T-helper 9 cell (primary cell): ENCODE data around the gene SPINT2.
A peak's percentile ranks its signal among the peaks of the same experiment; 100 is the strongest.
"Not testable (repeated sequence)": the region's sequence is repeated elsewhere in the genome, so short reads cannot be mapped to it uniquely, and the experiment has no call there.

Experiments used
- DNase-seq: peaks from one replicate; pipeline ENCODE4 v3.0.0-alpha.2; 2020
- total RNA-seq, 2 donors: gene quantifications; one replicate each; lab custom pipeline; 2026; lab: John Stamatoyannopoulos, UW

The SPINT2 gene, protein sequence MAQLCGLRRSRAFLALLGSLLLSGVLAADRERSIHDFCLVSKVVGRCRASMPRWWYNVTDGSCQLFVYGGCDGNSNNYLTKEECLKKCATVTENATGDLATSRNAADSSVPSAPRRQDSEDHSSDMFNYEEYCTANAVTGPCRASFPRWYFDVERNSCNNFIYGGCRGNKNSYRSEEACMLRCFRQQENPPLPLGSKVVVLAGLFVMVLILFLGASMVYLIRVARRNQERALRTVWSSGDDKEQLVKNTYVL
- 10.1 to 20.4 reads per million in 2 donors for total RNA-seq

GRCh38 chr19:38264486-38265212 lies at the start of gene SPINT2:
Gene SPINT2 (plus strand): TSS chr19:38264573. CDS start chr19:38264893, 320 bp downstream.
- DNase-seq, result peak; percentile 21

GRCh38 chr19:38216785-38217641 lies 47.4 kb upstream of the SPINT2 start:
- no peak for DNase-seq

GRCh38 chr19:38218204-38218603 lies 46.2 kb upstream of the SPINT2 start:
- DNase-seq, result no peak

DNA sequence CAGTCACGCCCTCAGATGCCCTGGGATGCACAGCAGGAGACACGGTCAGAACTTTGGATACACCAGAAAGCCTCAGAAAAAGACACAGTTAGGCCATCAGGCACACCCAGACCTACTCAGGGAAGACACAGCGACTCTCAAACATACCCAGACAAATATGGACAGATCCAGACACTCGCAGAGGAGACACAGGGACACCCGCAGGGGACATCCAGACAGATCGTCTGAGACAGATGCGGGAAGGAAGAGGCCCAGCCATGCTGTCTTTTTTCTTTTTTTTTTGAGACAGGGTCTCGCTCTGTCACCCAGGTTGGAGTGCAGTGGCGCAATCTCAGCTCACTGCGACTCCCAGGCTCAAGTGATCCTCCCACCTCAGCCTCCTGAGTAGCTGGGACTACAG lies 45.2 kb upstream of the SPINT2 start:
- DNase-seq, result no peak

- no peak for DNase-seq
These were observed 43.0 kb upstream of the SPINT2 start for GRCh38 chr19:38221421-38221820.

DNA sequence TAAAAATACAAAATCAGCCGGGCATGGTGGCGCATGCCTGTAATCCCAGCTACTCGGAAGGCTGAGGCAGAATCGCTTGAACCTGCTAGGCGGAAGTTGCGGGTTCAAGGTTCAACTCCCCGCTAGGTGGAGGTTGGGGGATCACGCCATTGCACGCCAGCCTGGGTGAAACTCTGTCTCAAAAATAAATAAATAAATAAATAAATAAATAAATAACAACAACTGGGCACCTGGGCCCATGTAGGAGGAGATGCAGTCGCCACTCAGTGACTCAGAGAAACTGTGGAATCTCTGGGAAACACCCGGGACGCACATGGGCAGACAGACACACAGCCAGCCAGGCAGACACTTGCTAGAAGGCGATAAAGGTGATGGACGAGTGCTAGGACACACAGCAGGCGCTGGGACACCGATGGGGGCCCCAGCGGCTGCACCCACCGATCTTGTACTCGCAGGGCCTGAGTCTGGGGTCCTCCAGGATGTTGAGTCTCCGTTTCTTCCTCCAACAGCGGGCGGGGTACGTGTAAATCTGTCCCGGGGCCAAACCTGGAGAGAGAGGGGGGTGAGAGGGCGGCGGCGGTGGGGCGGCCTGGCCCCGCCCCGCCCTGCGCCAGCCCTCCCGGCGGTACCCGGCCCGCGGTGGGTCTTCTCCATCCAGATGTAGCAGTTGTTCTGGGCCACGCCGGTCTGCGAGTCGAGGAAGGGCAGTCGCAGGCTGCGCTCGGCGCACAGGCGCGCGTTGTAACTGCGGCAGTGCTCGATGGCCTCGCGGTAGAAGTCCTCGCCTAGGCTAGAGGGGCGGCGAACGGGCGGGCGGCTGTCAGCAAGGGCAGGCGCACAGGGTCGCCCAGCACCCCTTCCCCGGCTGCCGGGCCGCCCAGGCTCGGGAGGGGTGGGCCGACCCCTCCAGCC lies 42.2 kb upstream of the SPINT2 start:
- no peak for DNase-seq

DNA sequence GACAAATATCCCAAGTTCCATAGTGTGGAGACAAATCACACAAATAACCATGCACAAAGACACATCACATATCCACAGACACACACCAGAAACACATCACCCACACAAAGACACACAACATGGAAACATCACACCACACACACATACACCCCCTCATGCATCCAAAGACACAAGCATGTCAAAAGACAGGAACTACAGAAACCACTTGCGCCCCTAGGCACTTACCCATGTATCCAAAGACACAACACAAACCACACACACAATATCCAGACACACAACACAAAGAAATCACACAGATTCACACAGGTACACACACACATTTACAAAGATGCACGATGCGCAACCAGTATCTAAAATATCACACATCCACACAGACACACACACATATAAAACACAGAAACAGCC lies 41.3 kb upstream of the SPINT2 start:
- DNase-seq, result no peak

DNA sequence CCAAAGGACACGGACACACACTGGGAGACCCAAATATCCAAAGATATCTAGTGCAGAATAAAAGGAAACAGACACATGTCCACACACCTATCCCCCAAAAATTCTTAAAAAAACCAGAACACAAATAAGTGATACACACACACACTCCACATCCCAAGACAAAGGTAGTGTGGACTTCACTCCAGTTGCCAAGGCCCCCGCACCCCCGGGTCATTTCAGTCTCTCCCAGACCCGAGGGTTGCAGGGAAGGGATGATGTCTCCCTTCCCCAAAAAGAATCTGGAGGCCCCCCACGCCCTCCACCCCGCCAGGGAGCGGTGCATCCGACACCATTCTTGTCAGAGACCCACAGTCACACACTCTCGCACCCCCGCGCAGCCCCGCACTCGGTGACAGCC lies 40.8 kb upstream of the SPINT2 start:
- no peak for DNase-seq

DNA sequence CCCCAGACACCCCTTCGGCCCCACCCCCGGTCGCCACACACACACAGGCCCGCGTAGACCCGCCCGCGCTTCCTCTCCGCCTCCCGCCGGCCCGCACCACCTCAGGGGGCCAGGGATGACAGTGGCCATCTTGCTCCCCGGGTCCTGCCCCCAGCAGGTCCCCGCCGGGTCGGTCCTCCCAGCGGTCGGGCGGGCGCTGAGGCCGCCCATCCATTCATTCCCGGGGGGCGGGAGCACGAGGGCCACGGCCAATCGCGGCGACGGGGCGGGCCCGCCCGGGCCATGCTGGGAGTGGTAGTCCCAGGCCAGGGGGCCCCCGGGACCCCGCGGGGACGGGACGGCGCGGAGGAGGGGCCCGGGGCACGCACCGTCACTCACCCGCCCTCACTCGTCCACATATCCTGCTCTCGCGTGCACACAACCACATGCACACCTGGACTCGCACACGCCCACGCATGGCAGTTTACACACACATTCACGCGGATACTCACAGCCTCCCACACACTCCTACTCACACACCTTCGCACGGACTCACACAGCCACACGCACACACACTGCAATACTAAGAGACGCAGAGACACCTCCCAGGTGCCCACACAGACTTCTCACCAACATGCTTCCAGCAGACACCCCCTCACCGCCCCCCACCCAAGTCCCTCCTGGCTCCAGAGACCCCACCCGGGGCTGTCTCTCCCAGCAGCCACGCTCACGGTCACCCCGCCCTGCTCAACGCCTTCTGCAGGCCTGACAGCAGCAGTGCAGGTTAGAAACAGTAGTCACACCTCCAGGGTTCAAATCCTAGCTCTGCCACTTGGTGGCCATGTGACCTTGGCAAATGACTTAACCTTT lies 40.1 kb upstream of the SPINT2 start, which contains the start of gene DPF1:
TSS of gene DPF1 (minus strand) at position 209 of the 849 bp plus-strand sequence. CDS start at position 129, 80 bp downstream.
- peak; percentile 25 for DNase-seq

- DNase-seq, result not testable (repeated sequence)
These were observed 39.5 kb upstream of the SPINT2 start for GRCh38 chr19:38224863-38225218.

- DNase-seq, result no peak
These were observed 36.9 kb upstream of the SPINT2 start for GRCh38 chr19:38227287-38228004.

GRCh38 chr19:38228005-38228377 lies 36.4 kb upstream of the SPINT2 start:
- no peak for DNase-seq

GRCh38 chr19:38228491-38229439 lies 35.6 kb upstream of the SPINT2 start:
- DNase-seq, result no peak

DNA sequence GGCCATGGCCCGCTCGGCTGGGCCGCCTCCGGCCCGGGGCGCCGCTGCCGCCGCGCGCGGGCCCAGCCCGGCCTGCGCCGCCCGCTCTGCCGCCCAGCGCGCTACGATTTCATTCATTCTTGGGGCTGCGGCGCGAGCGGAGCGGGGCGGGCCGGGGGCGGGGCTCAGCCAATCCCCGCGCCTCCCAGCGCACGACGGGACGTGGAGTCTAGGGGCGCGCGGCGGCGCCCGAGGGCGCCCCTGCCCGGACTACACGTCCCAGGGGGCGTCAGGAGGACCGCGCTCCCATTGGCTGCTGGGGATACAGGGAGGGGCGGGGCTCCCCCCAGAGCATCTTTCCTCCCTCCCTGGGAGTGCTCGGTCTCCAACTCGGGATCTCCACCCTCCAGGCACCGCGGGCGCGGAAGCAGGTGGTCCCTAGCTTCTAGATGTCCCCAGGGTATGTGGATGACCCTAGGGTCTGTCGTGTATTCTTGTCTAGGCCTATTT lies 34.7 kb upstream of the SPINT2 start:
- peak; percentile 43 for DNase-seq

DNA sequence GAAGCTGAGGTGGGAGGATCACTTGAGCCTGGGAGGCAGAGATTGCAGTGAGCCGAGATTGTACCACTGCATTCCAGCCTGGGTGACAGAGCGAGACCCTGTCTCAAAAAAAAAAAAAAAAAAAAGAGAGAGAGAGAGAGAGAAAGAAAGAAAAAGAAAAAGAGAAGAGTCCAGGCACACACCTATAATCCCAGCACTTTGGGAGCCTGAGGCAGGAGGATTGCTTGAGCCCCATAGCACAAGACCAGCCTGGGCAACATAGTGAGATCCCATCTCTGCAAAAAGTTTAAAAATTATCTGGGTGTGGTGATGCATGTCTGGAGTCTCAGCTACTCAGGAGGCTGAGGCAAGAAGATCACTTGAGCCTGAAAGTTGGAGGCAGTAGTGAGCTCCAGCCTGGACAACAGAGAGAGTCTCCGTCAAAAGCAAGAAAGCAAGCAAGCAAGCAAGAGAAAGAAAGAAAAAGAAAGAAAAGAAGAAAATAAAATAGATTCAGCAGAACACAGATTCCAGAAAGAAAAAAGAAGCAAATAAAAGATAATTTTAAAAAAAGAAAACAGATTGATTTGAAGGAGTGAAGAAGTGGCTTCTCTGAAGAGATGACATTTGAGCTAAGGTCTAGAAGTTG lies 33.8 kb upstream of the SPINT2 start:
- not testable (repeated sequence) for DNase-seq

- no peak for DNase-seq
These were observed 32.5 kb upstream of the SPINT2 start for GRCh38 chr19:38231918-38232317.

GRCh38 chr19:38233740-38234251 lies 30.6 kb upstream of the SPINT2 start:
- peak; percentile 72 for DNase-seq

GRCh38 chr19:38234615-38235014 lies 29.8 kb upstream of the SPINT2 start:
- DNase-seq, result no peak
